Gastrocnemius medialis (tissue), 4 donors: ENCODE results near the gene SND1. TPM values are rescaled to one million over a fixed set of nuclear protein-coding genes. Genes with fewer than 3 reads are reported as not detected.

Source experiments
- ATAC-seq, 2 donors: fragments of 150-250 bp; one replicate each; pipeline ENCODE4 v1.9.1; 2016
- DNase-seq, 2 donors: peaks; one replicate each; pipeline ENCODE4 v3.0.0-alpha.2; 2019
- H3K27ac ChIP-seq, 4 donors: fragments of 200-600 bp; sonication (generic); 1 replicate in 1 of 4; 2 replicates in 3 of 4; pipeline ENCODE4 v1.5.1; 2016 to 2018; ENCODE audit warnings: mild to moderate bottlenecking in 2 of 4, moderate library complexity in 1 of 4
- H3K27me3 ChIP-seq, 3 donors: fragments of 200-600 bp; sonication (generic) in 2 of 3; 1 replicate in 1 of 3; 2 replicates in 2 of 3; pipeline versions ENCODE4 v1.5.1 to v1.6.0; 2016 to 2019; ENCODE audit warnings: mild to moderate bottlenecking in 1 of 3, moderate library complexity in 1 of 3
- H3K36me3 ChIP-seq, 2 donors: fragments of 200-600 bp; sonication (generic) in 1 of 2; one replicate each; pipeline ENCODE4 v1.5.1; 2017 to 2018
- H3K4me1 ChIP-seq, 2 donors: fragments of 200-600 bp; sonication (generic) in 1 of 2; one replicate each; pipeline ENCODE4 v1.5.1; 2016 to 2017; ENCODE audit warnings: mild to moderate bottlenecking in 2 of 2
- H3K4me3 ChIP-seq, 4 donors: fragments of 200-600 bp; sonication (generic) in 3 of 4; 1 replicate in 1 of 4; 2 replicates in 3 of 4; pipeline ENCODE4 v1.5.1; 2016 to 2019; ENCODE audit warnings: mild to moderate bottlenecking in 2 of 4
- H3K9me3 ChIP-seq, 3 donors: fragments of 200-600 bp; sonication (generic) in 2 of 3; 1 replicate in 1 of 3; 2 replicates in 2 of 3; pipeline ENCODE4 v1.5.1; 2016 to 2019
- POLR2A ChIP-seq, 2 donors: fragments of 450-650 bp; IDR thresholded peaks; one replicate each; pipeline ENCODE4 v1.6.1; 2017; ENCODE audit warnings: antibody characterized with exemption in 2 of 2, mild to moderate bottlenecking in 2 of 2, moderate library complexity in 2 of 2
- in situ Hi-C, 4 donors: fragments of 200-750 bp; cut with MboI; loops; one replicate each; pipeline versions ENCODE4 v1.15.0 to v1.8.0; 2017; ENCODE audit warnings: low sequenced_read_pairs in 4 of 4
- intact Hi-C: fragments of 100-400 bp; cut with DNase I; formaldehyde crosslinking; loops from one replicate; pipeline ENCODE4 v1.15.1; 2023; ENCODE audit warnings: low total_unique reads
- total RNA-seq, 4 donors: library from RNA; depleted of rRNA; stranded (reverse); fragments of >200 nt; gene quantifications; one replicate each; pipeline versions ENCODE4 v1.1.0 to v1.2.3, GENCODE V29; 2016
- TF ChIP-seq, protein P1 (sequence below), 5 experiments: fragments of 450-650 bp in 3 of 5; fragments of 200-600 bp in 2 of 5; sonication (generic) in 2 of 5; IDR thresholded peaks in 4 of 5; conservative IDR thresholded peaks in 1 of 5; 1 replicate in 4 of 5; 2 replicates in 1 of 5; pipeline ENCODE4 v1.5.1; 2016 to 2019; ENCODE audit warnings: antibody characterized with exemption in 5 of 5, mild to moderate bottlenecking in 3 of 5, moderate library complexity in 3 of 5

SND1 gene
- total RNA-seq, 4 donors from 2014 or later, result 30.4 to 73.0 (median 50.3) TPM

DNA sequence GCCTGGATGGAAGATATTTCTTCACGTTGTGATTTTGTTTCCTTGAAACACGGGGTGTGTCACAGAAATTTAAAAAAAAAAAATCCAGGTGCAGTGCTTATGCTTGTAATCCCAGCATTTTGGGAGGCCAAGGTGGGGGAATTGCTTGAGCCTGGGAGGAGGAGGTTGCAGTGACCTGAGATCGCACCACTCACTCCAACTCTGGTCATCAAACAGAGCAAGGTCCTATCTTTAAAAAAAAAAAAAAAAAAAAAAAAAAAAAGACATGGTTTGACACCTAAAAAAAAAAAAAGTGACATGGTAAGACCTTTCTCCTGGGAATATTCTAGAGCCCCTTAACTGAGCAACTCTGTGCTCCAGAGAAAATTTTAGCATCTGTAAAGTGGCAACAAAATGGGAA lies 388.2 kb downstream of the SND1 start:
- no peak overlapping the region for H3K27ac ChIP-seq
- no peaks in the 10 kb centered on the region for H3K9me3 ChIP-seq
- in situ Hi-C loops, result no loop called here
- intact Hi-C loops, result no loop called here
- peaks cover 0 to under 1% of the 10 kb centered on the region in 2 donors for H3K4me1 ChIP-seq
- ATAC-seq (no peak), DNase-seq (no peak)
- no peaks in the 10 kb centered on the region for H3K36me3 ChIP-seq
- no peak overlapping the region for H3K4me3 ChIP-seq
- TF ChIP-seq POLR2A (IDR thresholded peaks at IDR 0.05), result no peak
- TF ChIP-seq, protein P1, sequence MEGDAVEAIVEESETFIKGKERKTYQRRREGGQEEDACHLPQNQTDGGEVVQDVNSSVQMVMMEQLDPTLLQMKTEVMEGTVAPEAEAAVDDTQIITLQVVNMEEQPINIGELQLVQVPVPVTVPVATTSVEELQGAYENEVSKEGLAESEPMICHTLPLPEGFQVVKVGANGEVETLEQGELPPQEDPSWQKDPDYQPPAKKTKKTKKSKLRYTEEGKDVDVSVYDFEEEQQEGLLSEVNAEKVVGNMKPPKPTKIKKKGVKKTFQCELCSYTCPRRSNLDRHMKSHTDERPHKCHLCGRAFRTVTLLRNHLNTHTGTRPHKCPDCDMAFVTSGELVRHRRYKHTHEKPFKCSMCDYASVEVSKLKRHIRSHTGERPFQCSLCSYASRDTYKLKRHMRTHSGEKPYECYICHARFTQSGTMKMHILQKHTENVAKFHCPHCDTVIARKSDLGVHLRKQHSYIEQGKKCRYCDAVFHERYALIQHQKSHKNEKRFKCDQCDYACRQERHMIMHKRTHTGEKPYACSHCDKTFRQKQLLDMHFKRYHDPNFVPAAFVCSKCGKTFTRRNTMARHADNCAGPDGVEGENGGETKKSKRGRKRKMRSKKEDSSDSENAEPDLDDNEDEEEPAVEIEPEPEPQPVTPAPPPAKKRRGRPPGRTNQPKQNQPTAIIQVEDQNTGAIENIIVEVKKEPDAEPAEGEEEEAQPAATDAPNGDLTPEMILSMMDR (IDR thresholded peaks at IDR 0.05 in 4 of 5, conservative IDR thresholded peaks at IDR 0.05 in 1 of 5), result no peak
- H3K27me3 ChIP-seq, result no peaks in the 10 kb centered on the region

DNA sequence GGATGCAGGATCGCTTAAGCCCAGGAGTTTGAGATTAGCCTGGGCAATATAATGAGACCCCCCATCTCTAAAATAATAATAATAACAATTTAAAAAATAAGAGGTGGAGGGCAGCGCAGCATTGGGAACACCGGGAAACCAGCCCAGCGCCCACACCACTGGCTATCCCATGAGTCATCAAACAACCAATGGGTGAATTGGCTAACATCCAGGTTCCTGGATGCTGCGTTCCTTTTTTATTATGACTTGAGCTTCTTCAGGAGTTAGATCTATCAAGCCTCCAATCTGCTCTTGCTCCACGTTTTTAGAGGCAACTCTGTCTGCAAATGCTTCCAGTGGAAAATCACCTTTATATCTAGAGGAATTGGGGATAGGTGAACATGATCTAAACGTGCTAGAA lies 389.2 kb downstream of the SND1 start:
- DNase-seq (no peak), ATAC-seq (no peak)
- in situ Hi-C loops (no loop called here), intact Hi-C loops (no loop called here)
- Histone ChIP-seq H3K27ac (no peak overlapping the region), H3K9me3 (no peaks in the 10 kb centered on the region), H3K4me1 (no peaks in the 10 kb centered on the region), H3K27me3 (no peaks in the 10 kb centered on the region), H3K36me3 (no peaks in the 10 kb centered on the region), H3K4me3 (no peak overlapping the region)
- TF ChIP-seq, protein P1 (IDR thresholded peaks at IDR 0.05 in 4 of 5, conservative IDR thresholded peaks at IDR 0.05 in 1 of 5), result no peak
- TF ChIP-seq POLR2A (IDR thresholded peaks at IDR 0.05), result no peak

DNA sequence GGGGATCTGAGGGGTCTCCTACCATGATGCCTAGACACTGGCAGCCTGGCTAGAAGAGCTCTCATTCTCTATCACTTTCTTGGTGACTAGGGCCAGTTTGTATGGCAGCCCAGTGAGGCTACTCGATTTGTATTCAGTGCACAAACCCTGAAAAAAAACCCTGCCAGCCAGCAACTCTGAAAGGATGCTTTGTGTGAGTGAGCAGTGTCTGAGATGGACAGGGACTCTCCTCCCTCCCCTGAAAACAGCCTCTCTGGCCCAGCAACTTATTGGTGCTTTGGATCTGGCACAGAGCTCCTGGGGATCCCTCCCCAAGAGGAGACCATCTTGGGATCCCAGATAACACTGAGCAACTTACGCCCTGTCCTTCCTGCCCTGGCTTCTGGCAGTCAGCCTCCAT lies 390.0 kb downstream of the SND1 start:
- intact Hi-C loops, result no loop called here
- Histone ChIP-seq H3K4me3 (no peak overlapping the region), H3K27ac (no peak overlapping the region), H3K36me3 (no peaks in the 10 kb centered on the region), H3K27me3 (no peaks in the 10 kb centered on the region), H3K9me3 (no peaks in the 10 kb centered on the region), H3K4me1 (no peaks in the 10 kb centered on the region)
- TF ChIP-seq, protein P1 (IDR thresholded peaks at IDR 0.05 in 4 of 5, conservative IDR thresholded peaks at IDR 0.05 in 1 of 5), result no peak
- no peak for TF ChIP-seq POLR2A (IDR thresholded peaks at IDR 0.05)
- in situ Hi-C loops, result no loop called here
- ATAC-seq (no peak), DNase-seq (no peak)

DNA sequence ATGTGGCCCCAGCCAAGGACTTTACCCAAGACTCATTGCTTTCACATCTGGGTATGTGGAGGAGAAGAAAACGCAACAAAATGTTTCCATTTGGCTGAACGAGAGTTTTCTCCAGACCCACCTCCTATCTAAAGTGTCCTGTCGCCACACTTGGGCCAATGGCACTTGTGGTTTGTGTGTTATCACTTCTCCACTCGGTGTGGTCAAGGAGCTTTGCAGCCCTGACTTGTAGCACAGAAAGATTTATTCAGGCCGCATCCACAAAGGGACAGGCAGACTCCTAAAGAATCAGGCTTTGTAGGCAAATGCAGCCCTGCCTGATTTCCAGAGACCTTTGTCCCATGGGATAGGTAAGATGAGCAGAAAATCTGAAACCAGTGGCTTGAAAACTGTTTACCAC lies 392.1 kb downstream of the SND1 start:
- in situ Hi-C loops, result no loop called here
- TF ChIP-seq POLR2A (IDR thresholded peaks at IDR 0.05), result no peak
- TF ChIP-seq, protein P1 (IDR thresholded peaks at IDR 0.05 in 4 of 5, conservative IDR thresholded peaks at IDR 0.05 in 1 of 5), result no peak
- Histone ChIP-seq H3K9me3 (no peaks in the 10 kb centered on the region), H3K27me3 (no peaks in the 10 kb centered on the region), H3K36me3 (no peaks in the 10 kb centered on the region), H3K4me1 (no peaks in the 10 kb centered on the region), H3K4me3 (no peak overlapping the region), H3K27ac (no peak overlapping the region)
- DNase-seq, result no peak
- intact Hi-C loops, result no loop called here
- no peak for ATAC-seq

DNA sequence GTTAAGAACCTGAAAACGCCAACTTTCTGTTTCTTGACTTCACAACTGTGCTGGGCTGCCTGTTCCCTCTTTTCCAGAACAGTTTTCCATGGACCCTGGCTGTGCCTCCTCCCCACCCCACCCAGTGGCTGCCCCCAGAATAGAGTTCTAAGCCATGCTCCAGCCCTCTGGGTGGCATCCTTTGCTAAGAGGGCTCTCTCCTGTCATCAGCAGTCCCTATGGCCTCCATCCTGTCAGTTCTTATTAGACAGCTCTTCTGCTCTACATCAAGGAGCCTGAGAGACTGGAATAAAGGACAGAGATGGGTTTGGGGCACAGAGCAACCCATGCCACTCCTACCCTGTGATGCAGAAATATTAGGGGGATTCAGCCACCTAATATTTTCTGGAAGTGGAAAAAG lies 393.2 kb downstream of the SND1 start:
- no peaks in the 10 kb centered on the region for H3K36me3 ChIP-seq
- no peak for TF ChIP-seq POLR2A (IDR thresholded peaks at IDR 0.05)
- TF ChIP-seq, protein P1 (IDR thresholded peaks at IDR 0.05 in 4 of 5, conservative IDR thresholded peaks at IDR 0.05 in 1 of 5), result no peak
- H3K27me3 ChIP-seq, result no peaks in the 10 kb centered on the region
- no peak for DNase-seq
- H3K4me1 ChIP-seq, result no peaks in the 10 kb centered on the region
- no peak overlapping the region for H3K27ac ChIP-seq
- no peaks in the 10 kb centered on the region for H3K9me3 ChIP-seq
- no peak for ATAC-seq
- H3K4me3 ChIP-seq, result no peak overlapping the region
- in situ Hi-C loops (no loop called here), intact Hi-C loops (no loop called here)
